Activated CD4-positive, alpha-beta memory T cell treated with anti-CD3 and anti-CD28 coated beads for 36 hours (primary cell): ENCODE data around the gene DCAKD. TPM values are rescaled to one million over a fixed set of nuclear protein-coding genes. Genes with fewer than 3 reads are reported as not detected.

ENCODE experiments used
- CTCF ChIA-PET: fragments of 350-600 bp; sonication (Branson Sonifier 250); formaldehyde crosslinking; loops from one replicate; lab custom pipeline; 2021; ENCODE audit warnings: antibody characterized with exemption, inconsistent platforms; lab: Charles Lee
- POLR2A ChIA-PET: fragments of 350-600 bp; sonication (Branson Sonifier 250); formaldehyde crosslinking; loops from one replicate; lab custom pipeline; 2021; ENCODE audit warnings: antibody characterized with exemption; lab: Charles Lee
- DNase-seq: peaks from one replicate; pipeline ENCODE4 v3.0.0-alpha.2; 2020
- H3K27ac Mint-ChIP-seq: one replicate; pipeline ENCODE4 v1.8.0; 2021; ENCODE audit warnings: mixed read lengths
- H3K27me3 Mint-ChIP-seq: one replicate; pipeline ENCODE4 v1.8.0; 2021; ENCODE audit warnings: mixed read lengths
- H3K36me3 Mint-ChIP-seq: one replicate; pipeline ENCODE4 v1.8.0; 2021; ENCODE audit warnings: mixed read lengths
- H3K4me1 Mint-ChIP-seq: one replicate; pipeline ENCODE4 v1.8.0; 2021; ENCODE audit warnings: low read depth, mixed read lengths
- H3K4me3 Mint-ChIP-seq: one replicate; pipeline ENCODE4 v1.8.0; 2021; ENCODE audit warnings: mild to moderate bottlenecking, mixed read lengths
- H3K9me3 Mint-ChIP-seq: one replicate; pipeline ENCODE4 v1.8.0; 2021; ENCODE audit warnings: mixed read lengths
- intact Hi-C: fragments of 100-400 bp; cut with micrococcal nuclease; formaldehyde crosslinking; loops from one replicate; pipeline ENCODE4 v1.15.1; 2023
- total RNA-seq, 2 experiments: library from RNA; stranded (reverse); gene quantifications; one replicate each; pipeline ENCODE4 v1.2.3, GENCODE V29; 2021

Gene DCAKD
- total RNA-seq, 2 experiments from 2014 or later: 32.0 to 34.0 TPM

DNA sequence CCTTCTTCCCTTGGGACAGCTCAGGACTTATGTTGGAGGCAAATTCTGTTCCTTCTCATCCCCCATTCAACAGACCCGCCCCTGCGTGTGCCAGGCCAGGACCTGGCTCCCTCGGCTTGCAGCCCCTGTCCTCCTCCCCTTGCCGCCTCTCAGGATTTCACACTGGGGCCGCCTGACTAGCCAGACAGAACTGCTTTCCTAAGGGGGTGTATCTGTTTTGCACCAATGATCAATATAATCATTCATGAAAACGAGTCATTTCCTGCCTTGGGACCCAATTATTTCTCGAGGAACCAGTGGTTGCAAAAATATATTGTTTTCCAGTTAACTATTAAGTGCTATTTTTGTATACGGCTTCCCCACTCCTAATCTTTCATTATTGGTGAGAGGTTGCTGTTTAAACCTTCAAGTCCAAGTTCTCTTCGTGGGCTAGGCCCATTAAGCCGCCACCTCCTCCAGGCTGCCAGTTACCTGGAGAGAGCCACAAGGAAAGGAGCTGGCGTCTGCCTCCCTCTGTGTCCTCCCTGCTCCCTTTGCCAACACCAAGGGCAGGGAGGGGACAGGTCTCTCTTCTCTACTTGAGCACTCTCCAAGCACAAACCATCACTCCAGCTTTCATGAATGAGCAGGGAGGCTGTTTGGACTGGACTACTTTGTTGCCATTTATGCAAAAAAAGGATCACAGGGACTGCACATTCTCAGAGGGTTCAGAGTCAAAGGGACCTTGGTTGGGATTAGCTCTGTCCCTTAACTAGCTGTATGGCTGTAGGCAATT is 8.9 kb downstream of the DCAKD start:
- Mint-ChIP-seq H3K4me3 (no peak overlapping the region), H3K36me3 (peaks cover 9% of the 10 kb centered on the region), H3K9me3 (no peaks in the 10 kb centered on the region), H3K27me3 (no peaks in the 10 kb centered on the region), H3K27ac (no peak overlapping the region), H3K4me1 (peaks cover 31% of the 10 kb centered on the region)
- CTCF ChIA-PET: interaction anchor here (0.9 kb wide), 1 partner anchor 93 kb away, joined by 5 read pairs; the partner anchor contains the start of gene ACBD4
- no peak for DNase-seq
- intact Hi-C loops: no loop called here
- POLR2A ChIA-PET: interaction anchor here (0.7 kb wide), 1 partner anchor 23 kb away, joined by 3 read pairs; no protein-coding TSS in a partner anchor

DNA sequence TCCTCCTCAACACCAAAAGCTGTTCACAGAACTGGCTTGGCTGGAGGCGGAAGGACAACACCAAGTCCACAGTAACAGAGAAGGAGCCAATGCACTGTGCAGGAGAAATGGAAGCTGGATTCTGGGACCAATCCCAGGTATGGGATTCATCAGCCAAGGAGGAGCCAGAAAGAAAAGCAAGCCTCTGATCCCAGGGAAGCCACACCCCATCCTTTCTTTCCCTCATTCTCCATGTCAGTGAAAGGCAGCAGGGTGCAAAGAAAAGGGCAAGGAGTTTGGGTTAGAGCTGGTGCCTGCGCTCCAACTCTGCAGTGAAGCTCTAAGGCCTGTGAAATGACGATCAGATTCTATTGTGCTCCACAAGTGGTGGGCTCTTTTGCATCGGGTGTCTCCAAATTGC is 11.0 kb downstream of the DCAKD start:
- CTCF ChIA-PET: interaction anchor here (0.5 to 1.0 kb wide), 3 partner anchors 9 to 59 kb away, joined by 3 to 4 read pairs (median 3); no protein-coding TSS in a partner anchor
- POLR2A ChIA-PET: no interaction called here
- H3K9me3 Mint-ChIP-seq: no peaks in the 10 kb centered on the region
- H3K4me1 Mint-ChIP-seq: peaks cover 21% of the 10 kb centered on the region
- no peak overlapping the region for H3K4me3 Mint-ChIP-seq
- peaks cover 8% of the 10 kb centered on the region for H3K36me3 Mint-ChIP-seq
- intact Hi-C loops: no loop called here
- DNase-seq: no peak
- no peak overlapping the region for H3K27ac Mint-ChIP-seq
- no peaks in the 10 kb centered on the region for H3K27me3 Mint-ChIP-seq

DNA sequence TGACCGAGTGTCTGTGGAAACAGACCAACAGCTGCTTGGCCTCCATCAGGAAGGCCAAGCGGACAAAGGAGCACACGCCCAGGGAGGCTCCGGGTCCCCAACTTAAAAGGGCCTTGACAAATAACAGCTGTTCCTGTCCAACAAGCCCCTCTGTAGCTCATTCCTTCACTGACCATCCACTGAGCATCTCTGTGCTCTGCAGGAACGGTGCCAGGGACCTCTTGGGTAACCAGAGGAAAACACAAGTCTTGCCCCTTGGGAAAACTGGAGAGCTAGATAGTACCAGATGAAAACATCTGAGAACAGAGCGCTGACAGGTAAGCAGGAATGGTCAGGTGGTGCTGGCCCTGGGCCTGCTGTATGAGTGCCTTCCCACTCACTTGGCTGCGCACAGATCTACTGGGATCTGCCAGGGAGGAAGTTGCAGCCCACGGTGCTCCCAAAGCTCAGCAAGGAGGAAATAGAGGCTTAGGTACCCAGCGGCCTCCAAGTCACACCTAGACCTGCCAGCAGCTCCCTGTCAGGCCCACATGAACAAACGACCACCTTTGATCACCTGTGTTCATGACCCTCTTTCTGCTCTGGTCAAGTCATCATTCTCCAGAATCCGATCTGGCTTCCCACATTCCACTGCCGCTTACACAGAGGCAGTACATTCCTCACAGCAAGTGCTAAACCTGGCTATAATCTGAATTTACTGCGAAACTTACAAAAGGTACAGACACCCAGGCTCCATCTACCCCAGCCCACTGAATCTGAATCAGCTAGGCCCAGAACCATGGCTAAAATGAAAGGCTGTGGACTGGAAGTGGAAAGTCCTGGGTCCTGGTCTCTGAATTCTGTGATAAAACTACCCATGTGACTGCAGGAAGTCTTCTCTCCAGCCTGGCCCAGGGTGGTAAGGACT is 12.5 kb downstream of the DCAKD start:
- no peak for DNase-seq
- ChIA-PET POLR2A (no interaction called here), CTCF (no interaction called here)
- H3K4me1 Mint-ChIP-seq: peaks cover 19% of the 10 kb centered on the region
- H3K27ac Mint-ChIP-seq: no peak overlapping the region
- no peaks in the 10 kb centered on the region for H3K27me3 Mint-ChIP-seq
- H3K9me3 Mint-ChIP-seq: no peaks in the 10 kb centered on the region
- H3K36me3 Mint-ChIP-seq: peaks cover 11% of the 10 kb centered on the region
- no peak overlapping the region for H3K4me3 Mint-ChIP-seq
- intact Hi-C loops: no loop called here

DNA sequence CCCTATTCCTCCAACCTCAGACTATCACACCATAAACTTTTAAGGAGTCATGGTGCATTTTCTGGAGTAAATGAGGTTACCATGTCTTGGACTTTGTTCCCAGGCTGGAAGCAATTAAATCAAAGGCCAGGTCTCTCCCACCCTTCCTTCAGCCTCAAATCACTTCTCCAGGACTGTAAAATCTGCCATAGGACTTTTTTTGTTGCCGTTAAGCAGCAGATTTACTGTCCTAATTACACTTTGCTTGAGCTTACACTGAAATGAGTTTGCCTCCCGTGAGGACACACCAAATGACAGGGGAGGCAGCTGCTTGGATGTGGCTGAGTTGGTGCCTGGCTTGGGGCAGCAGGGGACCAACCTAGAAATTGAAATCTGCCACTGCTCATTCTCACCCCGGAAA is 14.7 kb downstream of the DCAKD start:
- intact Hi-C loops: no loop called here
- Mint-ChIP-seq H3K4me1 (no peaks in the 10 kb centered on the region), H3K36me3 (peaks cover 20% of the 10 kb centered on the region), H3K9me3 (no peaks in the 10 kb centered on the region), H3K27me3 (no peaks in the 10 kb centered on the region), H3K4me3 (no peak overlapping the region), H3K27ac (no peak overlapping the region)
- ChIA-PET CTCF (interaction anchor here (1.4 kb wide), 1 partner anchor 16 kb away, joined by 3 read pairs; no protein-coding TSS in a partner anchor), POLR2A (no interaction called here)
- no peak for DNase-seq

DNA sequence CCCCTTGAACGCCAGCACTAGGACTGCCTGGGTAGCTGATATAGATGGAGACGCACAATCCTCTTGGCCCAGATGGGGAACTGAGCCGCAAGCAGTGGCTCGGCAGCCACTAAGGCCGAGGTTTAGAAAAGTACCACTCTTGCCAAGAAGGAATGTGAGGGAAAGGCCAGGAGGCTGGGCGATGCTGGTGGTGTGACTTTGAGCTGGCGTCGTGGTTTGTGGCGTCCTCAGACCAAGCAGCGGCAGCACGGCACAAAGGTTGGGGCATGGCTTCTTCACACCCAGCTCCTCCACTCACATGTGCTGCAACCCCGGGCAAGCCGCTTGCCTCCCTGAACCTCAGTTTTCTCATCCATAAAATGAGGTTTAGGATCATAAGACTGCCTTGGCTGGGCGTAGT is 15.6 kb downstream of the DCAKD start:
- no peaks in the 10 kb centered on the region for H3K27me3 Mint-ChIP-seq
- no peaks in the 10 kb centered on the region for H3K9me3 Mint-ChIP-seq
- CTCF ChIA-PET: interaction anchor here (1.1 to 1.4 kb wide), 2 partner anchors 15 to 76 kb away, joined by 3 read pairs; no protein-coding TSS in a partner anchor
- H3K36me3 Mint-ChIP-seq: peaks cover 25% of the 10 kb centered on the region
- no peak overlapping the region for H3K4me3 Mint-ChIP-seq
- no peak for DNase-seq
- no peak overlapping the region for H3K27ac Mint-ChIP-seq
- H3K4me1 Mint-ChIP-seq: no peaks in the 10 kb centered on the region
- intact Hi-C loops: no loop called here
- POLR2A ChIA-PET: no interaction called here

DNA sequence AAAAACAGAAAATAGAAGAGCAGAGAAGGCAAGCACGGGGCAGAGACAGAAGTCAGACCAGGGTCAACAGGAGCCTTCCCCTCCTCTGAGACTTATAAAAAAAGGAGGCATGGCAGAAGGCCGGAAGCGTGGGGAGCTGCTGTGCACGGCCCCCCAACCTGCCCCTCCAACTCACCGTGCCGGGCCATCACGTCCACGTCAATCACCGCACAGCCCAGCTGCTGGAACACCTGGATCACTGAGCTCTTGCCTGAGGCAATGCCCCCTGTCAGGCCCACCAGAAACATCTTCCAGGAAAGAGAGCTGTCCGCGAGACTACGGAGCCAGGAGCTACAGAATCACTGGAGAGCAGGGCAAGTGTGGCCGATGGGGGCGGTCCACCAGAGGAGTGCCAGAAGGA is 16.8 kb downstream of the DCAKD start:
- POLR2A ChIA-PET: interaction anchor here (0.5 kb wide), 1 partner anchor 1665 kb away, joined by 3 read pairs; no protein-coding TSS in a partner anchor

DNA sequence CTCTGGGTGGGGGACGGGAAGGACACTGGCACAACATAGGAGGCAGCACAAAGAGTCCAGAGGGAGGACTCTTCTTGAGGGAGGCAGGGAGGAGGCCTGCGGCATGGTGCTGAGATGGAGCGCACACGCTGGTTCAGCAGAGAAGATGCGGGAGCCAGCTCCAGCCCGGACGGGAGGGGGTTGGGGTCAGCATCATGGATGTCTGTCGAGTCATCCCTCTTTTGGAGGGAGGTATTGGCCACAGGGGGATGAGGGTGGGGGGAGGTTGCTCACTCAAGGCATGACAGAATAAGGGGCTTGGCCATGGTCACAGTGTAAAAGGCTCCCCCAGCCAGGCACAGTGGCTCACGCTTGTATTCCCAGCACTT is 19.3 kb downstream of the DCAKD start:
- Mint-ChIP-seq H3K36me3 (peaks cover 31% of the 10 kb centered on the region), H3K9me3 (no peaks in the 10 kb centered on the region), H3K27me3 (no peaks in the 10 kb centered on the region), H3K4me3 (no peak overlapping the region), H3K4me1 (no peaks in the 10 kb centered on the region), H3K27ac (no peak overlapping the region)
- ChIA-PET POLR2A (no interaction called here), CTCF (no interaction called here)
- intact Hi-C loops: loop anchor here (5.0 kb wide), 1 partner anchor 65 kb away; no protein-coding TSS in a partner anchor
- DNase-seq: no peak

More for the DNA sequence above, 16.8 kb downstream of the DCAKD start:
- H3K9me3 Mint-ChIP-seq: no peaks in the 10 kb centered on the region
- H3K27me3 Mint-ChIP-seq: no peaks in the 10 kb centered on the region
- no peak overlapping the region for H3K27ac Mint-ChIP-seq
- intact Hi-C loops: loop anchor here (5.0 kb wide), 1 partner anchor 63 kb away; no protein-coding TSS in a partner anchor
- H3K36me3 Mint-ChIP-seq: peaks cover 29% of the 10 kb centered on the region
- CTCF ChIA-PET: interaction anchor here (1.1 to 2.2 kb wide), 2 partner anchors 13 to 75 kb away, joined by 3 to 10 read pairs; no protein-coding TSS in a partner anchor
- no peak overlapping the region for H3K4me3 Mint-ChIP-seq
- DNase-seq: no peak
- H3K4me1 Mint-ChIP-seq: no peaks in the 10 kb centered on the region

DNA sequence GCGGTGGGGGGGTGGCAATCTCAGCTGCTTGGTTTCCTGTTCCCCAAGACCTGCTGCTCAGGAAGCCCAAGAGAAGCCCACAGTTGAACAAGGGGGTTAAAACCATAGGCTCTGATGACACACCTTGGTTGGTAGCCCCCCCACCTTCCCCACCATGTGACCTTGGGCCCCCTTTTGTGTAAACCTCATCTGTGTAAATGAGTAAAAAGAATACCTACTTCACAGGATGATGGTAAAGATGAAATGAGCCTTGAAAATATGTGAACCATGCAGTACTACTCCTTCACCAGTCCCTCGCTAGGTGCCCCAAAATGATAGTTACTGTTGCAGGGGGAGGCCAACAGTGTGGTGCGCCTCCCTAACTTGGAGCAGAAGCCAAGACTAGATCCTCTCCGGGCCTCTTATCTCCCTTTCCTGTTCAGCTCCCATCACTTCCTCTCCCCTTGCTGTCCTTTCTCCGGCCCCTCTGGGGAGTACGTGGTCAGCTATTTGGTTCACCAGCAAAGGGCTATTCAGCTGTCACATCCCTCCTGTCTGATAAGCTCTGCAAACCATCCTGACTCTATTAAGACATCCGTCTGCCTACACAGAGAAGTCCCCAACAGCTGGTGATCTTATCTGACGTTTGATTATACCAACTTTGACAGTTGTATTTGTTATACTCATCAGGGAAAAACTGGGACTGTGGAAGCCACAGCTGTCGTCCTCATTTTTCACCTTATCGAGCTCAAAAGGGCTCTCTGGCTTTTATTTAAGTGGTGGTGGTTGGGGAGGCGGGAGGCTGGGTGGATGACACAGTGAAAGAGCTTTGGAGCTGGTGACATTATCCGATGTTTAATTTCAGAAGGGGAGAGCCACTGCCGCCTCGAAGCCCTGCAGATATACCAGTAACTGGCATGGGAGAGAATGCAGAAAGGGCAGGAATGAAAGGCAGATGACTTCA is 19.9 kb downstream of the DCAKD start:
- DNase-seq: no peak
- Mint-ChIP-seq H3K4me1 (no peaks in the 10 kb centered on the region), H3K36me3 (peaks cover 32% of the 10 kb centered on the region), H3K27ac (no peak overlapping the region), H3K9me3 (no peaks in the 10 kb centered on the region), H3K27me3 (no peaks in the 10 kb centered on the region), H3K4me3 (no peak overlapping the region)
- POLR2A ChIA-PET: no interaction called here
- CTCF ChIA-PET: no interaction called here
- intact Hi-C loops: loop anchor here (5.0 kb wide), 1 partner anchor 66 kb away; no protein-coding TSS in a partner anchor

DNA sequence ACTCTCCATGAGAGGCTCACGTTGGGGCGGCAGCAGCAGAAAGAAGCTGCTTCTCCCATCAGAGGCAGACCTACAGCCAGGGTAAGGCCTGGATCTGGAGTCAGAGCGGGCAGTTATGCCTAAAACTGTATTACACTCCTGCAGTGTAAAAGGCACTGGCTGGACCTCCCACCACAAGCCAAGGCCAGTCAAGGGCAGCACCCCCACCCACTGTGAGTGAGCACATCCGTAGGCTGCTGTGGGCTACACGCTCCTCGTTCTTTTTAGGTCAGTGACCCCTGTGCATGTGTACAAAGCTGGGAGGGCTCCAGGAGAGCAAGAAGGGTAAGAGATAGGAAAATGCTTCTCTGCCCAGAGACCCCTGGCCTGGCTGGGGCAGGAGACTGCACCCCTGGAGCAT is 20.7 kb downstream of the DCAKD start:
- H3K27me3 Mint-ChIP-seq: no peaks in the 10 kb centered on the region
- no peaks in the 10 kb centered on the region for H3K4me1 Mint-ChIP-seq
- no peak for DNase-seq
- H3K36me3 Mint-ChIP-seq: peaks cover 31% of the 10 kb centered on the region
- no peaks in the 10 kb centered on the region for H3K9me3 Mint-ChIP-seq
- ChIA-PET CTCF (no interaction called here), POLR2A (no interaction called here)
- intact Hi-C loops: loop anchor here (5.0 kb wide), 1 partner anchor 67 kb away; no protein-coding TSS in a partner anchor
- H3K4me3 Mint-ChIP-seq: no peak overlapping the region
- no peak overlapping the region for H3K27ac Mint-ChIP-seq

DNA sequence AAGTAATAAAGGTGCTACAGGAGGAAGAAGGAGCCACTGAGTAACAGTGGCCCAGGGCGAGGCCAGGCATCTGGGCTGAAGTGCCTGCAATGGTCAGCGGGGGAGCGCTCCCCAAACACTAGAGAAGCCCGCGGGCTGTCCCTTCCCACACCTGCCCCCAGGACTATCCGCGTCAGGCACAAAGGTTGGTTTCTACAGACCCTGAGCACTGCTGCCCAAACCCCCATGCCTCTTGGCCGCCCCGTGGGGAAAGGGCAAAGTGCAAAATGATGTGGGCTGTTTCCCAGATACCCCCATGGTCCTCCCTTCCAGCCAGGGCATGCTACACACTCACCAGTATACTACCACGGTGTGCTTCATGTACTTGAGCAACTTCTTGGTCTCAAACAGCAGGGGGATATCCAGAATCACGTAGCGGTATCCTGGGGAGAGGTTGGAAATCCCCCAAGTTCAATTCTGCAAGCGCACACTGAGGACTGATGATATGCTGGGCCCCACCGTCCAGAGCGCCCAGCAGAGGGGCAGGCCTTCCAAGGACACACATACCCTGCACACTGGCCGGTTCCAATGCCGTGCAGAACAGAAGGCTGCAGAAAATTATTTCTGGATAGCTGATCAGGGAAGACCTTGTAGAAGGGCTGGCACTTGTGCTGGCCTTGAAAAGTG is 21.5 kb downstream of the DCAKD start:
- no peaks in the 10 kb centered on the region for H3K9me3 Mint-ChIP-seq
- no peaks in the 10 kb centered on the region for H3K27me3 Mint-ChIP-seq
- no peak overlapping the region for H3K4me3 Mint-ChIP-seq
- peaks cover 31% of the 10 kb centered on the region for H3K36me3 Mint-ChIP-seq
- no peak for DNase-seq
- H3K4me1 Mint-ChIP-seq: no peaks in the 10 kb centered on the region
- CTCF ChIA-PET: interaction anchor here (1.3 kb wide), 1 partner anchor 110 kb away, joined by 3 read pairs; no protein-coding TSS in a partner anchor
- intact Hi-C loops: loop anchor here (5.0 kb wide), 1 partner anchor 67 kb away; no protein-coding TSS in a partner anchor
- no peak overlapping the region for H3K27ac Mint-ChIP-seq
- POLR2A ChIA-PET: no interaction called here

DNA sequence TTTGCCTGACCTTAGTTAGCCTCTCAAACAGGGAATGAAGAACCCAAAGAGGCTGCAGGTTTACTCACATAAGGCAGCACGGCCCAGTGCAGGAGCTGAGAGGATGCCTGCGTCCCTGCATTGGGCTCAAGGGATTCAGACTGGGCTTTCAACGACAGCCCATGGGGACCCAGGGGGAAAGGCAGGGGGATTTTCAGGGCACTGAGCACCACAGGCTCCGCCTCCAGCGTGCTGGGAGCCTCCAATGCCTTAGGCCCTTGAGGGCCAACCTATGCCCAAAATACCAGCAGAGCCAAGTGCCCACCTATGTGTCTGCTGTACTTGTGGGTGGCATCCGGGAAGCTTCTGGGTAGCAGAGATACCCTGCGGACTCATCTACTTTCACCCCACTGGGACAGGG is 22.3 kb downstream of the DCAKD start:
- no peak overlapping the region for H3K27ac Mint-ChIP-seq
- H3K4me1 Mint-ChIP-seq: no peaks in the 10 kb centered on the region
- ChIA-PET CTCF (interaction anchor here (1.3 kb wide), 1 partner anchor 109 kb away, joined by 3 read pairs; no protein-coding TSS in a partner anchor), POLR2A (no interaction called here)
- no peaks in the 10 kb centered on the region for H3K27me3 Mint-ChIP-seq
- no peaks in the 10 kb centered on the region for H3K9me3 Mint-ChIP-seq
- intact Hi-C loops: no loop called here
- DNase-seq: no peak
- H3K36me3 Mint-ChIP-seq: peaks cover 25% of the 10 kb centered on the region
- no peak overlapping the region for H3K4me3 Mint-ChIP-seq
